SU-DHL-6 (cell line): ENCODE data around the gene SUN1.

Experiments used
- CTCF ChIP-seq: fragments of 200-600 bp; sonication (generic); IDR thresholded peaks from one replicate; pipeline ENCODE4 v1.5.1; 2017; ENCODE audit warnings: antibody characterized with exemption, mild to moderate bottlenecking, low read length, moderate library complexity; ENCODE audit not compliant: insufficient read depth, poor library complexity, severe bottlenecking
- EZH2phosphoT487 ChIP-seq: fragments of 200-600 bp; sonication (generic), shearing (Covaris generic); conservative IDR thresholded peaks from 2 replicates; pipeline ENCODE4 v1.6.1; 2018; ENCODE audit warnings: mild to moderate bottlenecking, antibody characterized with exemption, low read length, moderate library complexity, mixed read lengths

GRCh38 chr7:830069-830468 lies 2.2 kb upstream of the SUN1 start:
- TF ChIP-seq CTCF: no peak
- TF ChIP-seq EZH2phosphoT487: no peak
